Gastrocnemius medialis (tissue), 4 donors: ENCODE data around the gene SCAMP1. TPM values are rescaled to one million over a fixed set of nuclear protein-coding genes. Genes with fewer than 3 reads are reported as not detected.

Source experiments
- ATAC-seq, 2 donors: fragments of 150-250 bp; one replicate each; pipeline ENCODE4 v1.9.1; 2016
- DNase-seq, 2 donors: peaks; one replicate each; pipeline ENCODE4 v3.0.0-alpha.2; 2019
- H3K27ac ChIP-seq, 4 donors: fragments of 200-600 bp; sonication (generic); 1 replicate in 1 of 4; 2 replicates in 3 of 4; pipeline ENCODE4 v1.5.1; 2016 to 2018; ENCODE audit warnings: mild to moderate bottlenecking in 2 of 4, moderate library complexity in 1 of 4
- H3K27me3 ChIP-seq, 3 donors: fragments of 200-600 bp; sonication (generic) in 2 of 3; 1 replicate in 1 of 3; 2 replicates in 2 of 3; pipeline versions ENCODE4 v1.5.1 to v1.6.0; 2016 to 2019; ENCODE audit warnings: mild to moderate bottlenecking in 1 of 3, moderate library complexity in 1 of 3
- H3K36me3 ChIP-seq, 2 donors: fragments of 200-600 bp; sonication (generic) in 1 of 2; one replicate each; pipeline ENCODE4 v1.5.1; 2017 to 2018
- H3K4me1 ChIP-seq, 2 donors: fragments of 200-600 bp; sonication (generic) in 1 of 2; one replicate each; pipeline ENCODE4 v1.5.1; 2016 to 2017; ENCODE audit warnings: mild to moderate bottlenecking in 2 of 2
- H3K4me3 ChIP-seq, 4 donors: fragments of 200-600 bp; sonication (generic) in 3 of 4; 1 replicate in 1 of 4; 2 replicates in 3 of 4; pipeline ENCODE4 v1.5.1; 2016 to 2019; ENCODE audit warnings: mild to moderate bottlenecking in 2 of 4
- H3K9me3 ChIP-seq, 3 donors: fragments of 200-600 bp; sonication (generic) in 2 of 3; 1 replicate in 1 of 3; 2 replicates in 2 of 3; pipeline ENCODE4 v1.5.1; 2016 to 2019
- CTCF ChIP-seq, 5 experiments: fragments of 450-650 bp in 3 of 5; fragments of 200-600 bp in 2 of 5; sonication (generic) in 2 of 5; IDR thresholded peaks in 4 of 5; conservative IDR thresholded peaks in 1 of 5; 1 replicate in 4 of 5; 2 replicates in 1 of 5; pipeline ENCODE4 v1.5.1; 2016 to 2019; ENCODE audit warnings: antibody characterized with exemption in 5 of 5, mild to moderate bottlenecking in 3 of 5, moderate library complexity in 3 of 5
- POLR2A ChIP-seq, 2 donors: fragments of 450-650 bp; IDR thresholded peaks; one replicate each; pipeline ENCODE4 v1.6.1; 2017; ENCODE audit warnings: antibody characterized with exemption in 2 of 2, mild to moderate bottlenecking in 2 of 2, moderate library complexity in 2 of 2
- in situ Hi-C, 4 donors: fragments of 200-750 bp; cut with MboI; loops; one replicate each; pipeline versions ENCODE4 v1.15.0 to v1.8.0; 2017; ENCODE audit warnings: low sequenced_read_pairs in 4 of 4
- intact Hi-C: fragments of 100-400 bp; cut with DNase I; formaldehyde crosslinking; loops from one replicate; pipeline ENCODE4 v1.15.1; 2023; ENCODE audit warnings: low total_unique reads
- total RNA-seq, 4 donors: library from RNA; depleted of rRNA; stranded (reverse); fragments of >200 nt; gene quantifications; one replicate each; pipeline versions ENCODE4 v1.1.0 to v1.2.3, GENCODE V29; 2016

The SCAMP1 gene
- total RNA-seq, 4 donors from 2014 or later = 17.5 to 35.2 (median 22.0) TPM

- in situ Hi-C loops (loop anchor here in 1 of 4 donors (25.0 kb wide), 1 partner anchor 471 kb away; no protein-coding TSS in a partner anchor), intact Hi-C loops (no loop called here)
- Histone ChIP-seq H3K27me3 (no peaks in the 10 kb centered on the region), H3K9me3 (no peaks in the 10 kb centered on the region), H3K36me3 (no peaks in the 10 kb centered on the region), H3K4me1 (no peaks in the 10 kb centered on the region), H3K4me3 (no peak overlapping the region), H3K27ac (no peak overlapping the region)
- no peak for DNase-seq
- no peak for ATAC-seq
- no peak for TF ChIP-seq CTCF (IDR thresholded peaks at IDR 0.05 in 4 of 5, conservative IDR thresholded peaks at IDR 0.05 in 1 of 5)
- TF ChIP-seq POLR2A (IDR thresholded peaks at IDR 0.05) = no peak
These were observed 130.5 kb downstream of the SCAMP1 start for GRCh38 chr5:78490709-78491485.

GRCh38 chr5:78492224-78492623, 131.8 kb downstream of the SCAMP1 start:
- Histone ChIP-seq H3K27ac (no peak overlapping the region), H3K27me3 (no peaks in the 10 kb centered on the region), H3K36me3 (no peaks in the 10 kb centered on the region), H3K9me3 (no peaks in the 10 kb centered on the region), H3K4me1 (peaks cover 0 to under 1% of the 10 kb centered on the region in 2 donors), H3K4me3 (no peak overlapping the region)
- no peak for TF ChIP-seq POLR2A (IDR thresholded peaks at IDR 0.05)
- no peak for TF ChIP-seq CTCF (IDR thresholded peaks at IDR 0.05 in 4 of 5, conservative IDR thresholded peaks at IDR 0.05 in 1 of 5)
- in situ Hi-C loops (loop anchor here in 1 of 4 donors (25.0 kb wide), 1 partner anchor 470 kb away; no protein-coding TSS in a partner anchor), intact Hi-C loops (no loop called here)
- DNase-seq (no peak), ATAC-seq (no peak)

DNA sequence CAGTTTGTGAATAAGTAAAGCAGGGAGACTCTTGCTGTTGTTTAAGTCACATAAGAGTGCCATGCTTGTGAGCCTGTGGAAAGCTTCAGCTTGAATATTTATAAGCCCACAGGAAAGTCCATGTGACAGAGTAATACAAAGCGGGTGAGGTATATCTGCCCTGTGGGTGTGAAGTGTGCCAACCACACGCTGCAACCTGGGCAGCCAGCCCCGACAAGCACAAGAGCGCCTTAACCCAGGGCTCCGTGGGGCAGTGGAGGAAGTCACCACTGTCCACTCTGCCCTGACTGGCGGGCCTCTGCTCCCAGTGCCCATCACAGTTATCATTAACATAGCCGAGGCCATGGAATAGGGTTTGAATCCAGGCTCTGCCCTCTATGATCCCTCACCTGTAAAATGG, 132.2 kb downstream of the SCAMP1 start:
- Histone ChIP-seq H3K27ac (no peak overlapping the region), H3K36me3 (no peaks in the 10 kb centered on the region), H3K27me3 (no peaks in the 10 kb centered on the region), H3K4me1 (peaks cover 4% of the 10 kb centered on the region in 2 donors), H3K4me3 (no peak overlapping the region), H3K9me3 (no peaks in the 10 kb centered on the region)
- TF ChIP-seq CTCF (IDR thresholded peaks at IDR 0.05 in 4 of 5, conservative IDR thresholded peaks at IDR 0.05 in 1 of 5) = no peak
- no peak for TF ChIP-seq POLR2A (IDR thresholded peaks at IDR 0.05)
- DNase-seq (no peak), ATAC-seq (no peak)
- in situ Hi-C loops = loop anchor here in 1 of 4 donors (25.0 kb wide), 1 partner anchor 470 kb away; no protein-coding TSS in a partner anchor
- intact Hi-C loops = no loop called here

DNA sequence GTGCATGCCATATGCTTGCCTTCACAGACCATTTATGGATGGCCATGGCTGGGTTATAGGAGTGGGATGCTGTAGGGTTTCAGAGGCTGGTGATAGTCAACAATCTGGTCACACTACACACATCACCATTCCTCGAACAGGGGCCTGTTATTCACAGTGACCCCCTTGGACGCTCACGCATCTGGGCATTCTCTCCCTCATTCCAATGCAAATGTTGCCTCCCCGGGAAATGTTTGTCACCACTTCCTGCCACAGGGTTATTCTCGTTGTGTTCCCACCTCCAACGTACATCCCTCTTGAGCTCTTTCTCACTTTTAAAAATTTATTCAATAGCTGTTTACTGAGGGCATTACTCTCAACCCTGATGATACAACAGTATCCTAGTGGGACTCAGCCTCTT, 135.4 kb downstream of the SCAMP1 start:
- no peak for ATAC-seq
- Histone ChIP-seq H3K4me1 (peaks cover 11% of the 10 kb centered on the region in 2 donors), H3K9me3 (no peaks in the 10 kb centered on the region), H3K4me3 (no peak overlapping the region), H3K27me3 (no peaks in the 10 kb centered on the region), H3K36me3 (no peaks in the 10 kb centered on the region), H3K27ac (no peak overlapping the region)
- no peak for TF ChIP-seq POLR2A (IDR thresholded peaks at IDR 0.05)
- no peak for TF ChIP-seq CTCF (IDR thresholded peaks at IDR 0.05 in 4 of 5, conservative IDR thresholded peaks at IDR 0.05 in 1 of 5)
- intact Hi-C loops = no loop called here
- DNase-seq = no peak
- in situ Hi-C loops = loop anchor here in 1 of 4 donors (25.0 kb wide), 1 partner anchor 467 kb away; no protein-coding TSS in a partner anchor
